Karpas-422 (cell line): Measurements from ENCODE around the gene IER5L. TPM values are rescaled to one million over a fixed set of nuclear protein-coding genes. Genes with fewer than 3 reads are reported as not detected.

Experiments
- DNase-seq: peaks from one replicate; pipeline ENCODE4 v3.0.0-alpha.2; 2015
- H2AFZ ChIP-seq: fragments of 200-600 bp; sonication (generic); 2 replicates; pipeline ENCODE4 v1.6.1; 2014; ENCODE audit warnings: antibody characterized with exemption, low read length, mixed read lengths
- H3K27ac ChIP-seq: fragments of 200-600 bp; sonication (generic); 2 replicates; pipeline ENCODE4 v1.5.1; 2014; ENCODE audit warnings: mild to moderate bottlenecking, low read length, moderate library complexity
- H3K27me3 ChIP-seq: fragments of 200-600 bp; sonication (generic); 2 replicates; pipeline ENCODE4 v1.6.1; 2014; ENCODE audit warnings: low read length, mixed read lengths
- H3K36me3 ChIP-seq: fragments of 200-600 bp; sonication (generic); 2 replicates; pipeline ENCODE4 v1.6.1; 2014; ENCODE audit warnings: low read length, mixed read lengths; ENCODE audit not compliant: insufficient read depth
- H3K4me1 ChIP-seq: fragments of 200-600 bp; sonication (generic); 2 replicates; pipeline ENCODE4 v1.6.1; 2014; ENCODE audit warnings: mild to moderate bottlenecking, low read length, mixed read lengths
- H3K4me2 ChIP-seq: fragments of 200-600 bp; sonication (generic); 2 replicates; pipeline ENCODE4 v1.6.1; 2014; ENCODE audit warnings: low read length, low read depth, mild to moderate bottlenecking; ENCODE audit not compliant: poor library complexity, severe bottlenecking
- H3K4me3 ChIP-seq: fragments of 200-600 bp; sonication (generic); 2 replicates; pipeline ENCODE4 v1.5.1; 2014; ENCODE audit warnings: mild to moderate bottlenecking, antibody characterized with exemption, low read length, mixed read lengths
- H3K79me2 ChIP-seq: fragments of 200-600 bp; sonication (generic); 2 replicates; pipeline ENCODE4 v1.6.1; 2014; ENCODE audit warnings: mild to moderate bottlenecking, low read length, mixed read lengths
- H3K9ac ChIP-seq: fragments of 200-600 bp; sonication (generic); 2 replicates; pipeline ENCODE4 v1.6.0; 2014; ENCODE audit warnings: low read length
- H3K9me2 ChIP-seq: fragments of 200-600 bp; sonication (generic), shearing (Covaris generic); replicated peaks from 2 replicates; pipeline ENCODE4 v1.6.0; 2014; ENCODE audit warnings: mild to moderate bottlenecking, low read length, moderate library complexity; ENCODE audit not compliant: insufficient read depth
- H3K9me3 ChIP-seq: fragments of 300-700, 200-600 bp; sonication (generic); 2 replicates; pipeline ENCODE4 v1.6.1; 2014; ENCODE audit warnings: low read length, mixed read lengths
- H4K20me1 ChIP-seq: fragments of 200-600 bp; sonication (generic); 2 replicates; pipeline ENCODE4 v1.6.1; 2014; ENCODE audit warnings: mild to moderate bottlenecking, antibody characterized with exemption, low read length, low read depth; ENCODE audit not compliant: insufficient read depth
- total RNA-seq: library from RNA; depleted of rRNA; stranded (reverse); fragments of >200 nt; shearing (Covaris generic); gene quantifications from 2 replicates; pipeline ENCODE4 v1.2.3, GENCODE V29; 2014; ENCODE audit warnings: low replicate concordance

The IER5L gene
- total RNA-seq, 1 experiment from 2014 or later, result 0.48 TPM

DNA sequence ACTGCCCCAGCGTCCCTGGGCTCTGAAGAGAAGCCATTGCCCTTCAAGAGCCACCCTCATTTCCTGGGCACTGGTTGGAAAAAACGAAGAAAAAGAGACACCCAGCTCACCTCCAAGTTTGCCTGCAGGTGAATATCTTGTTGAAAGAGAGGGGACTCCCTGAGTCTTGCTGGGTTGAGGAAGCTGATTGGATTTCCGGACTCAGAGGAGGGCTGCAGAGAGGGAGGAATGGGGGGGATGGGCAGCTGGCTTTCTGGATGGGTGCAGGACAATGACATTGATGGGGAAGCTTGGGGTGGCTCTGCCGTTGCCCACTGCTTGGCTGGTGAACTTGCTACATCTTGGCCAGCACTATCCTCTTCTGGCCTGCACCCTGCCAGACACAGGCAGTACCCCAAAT is 31.0 kb upstream of the IER5L start:
- Histone ChIP-seq H3K4me2 (no peak overlapping the region), H3K36me3 (no peaks in the 10 kb centered on the region), H3K4me1 (no peaks in the 10 kb centered on the region), H3K9ac (no peak overlapping the region), H2AFZ (no peak overlapping the region), H4K20me1 (no peaks in the 10 kb centered on the region), H3K9me2 (no peaks in the 10 kb centered on the region), H3K9me3 (no peaks in the 10 kb centered on the region), H3K27me3 (no peaks in the 10 kb centered on the region), H3K27ac (no peak overlapping the region), H3K79me2 (no peaks in the 10 kb centered on the region), H3K4me3 (no peak overlapping the region)
- no peak for DNase-seq

DNA sequence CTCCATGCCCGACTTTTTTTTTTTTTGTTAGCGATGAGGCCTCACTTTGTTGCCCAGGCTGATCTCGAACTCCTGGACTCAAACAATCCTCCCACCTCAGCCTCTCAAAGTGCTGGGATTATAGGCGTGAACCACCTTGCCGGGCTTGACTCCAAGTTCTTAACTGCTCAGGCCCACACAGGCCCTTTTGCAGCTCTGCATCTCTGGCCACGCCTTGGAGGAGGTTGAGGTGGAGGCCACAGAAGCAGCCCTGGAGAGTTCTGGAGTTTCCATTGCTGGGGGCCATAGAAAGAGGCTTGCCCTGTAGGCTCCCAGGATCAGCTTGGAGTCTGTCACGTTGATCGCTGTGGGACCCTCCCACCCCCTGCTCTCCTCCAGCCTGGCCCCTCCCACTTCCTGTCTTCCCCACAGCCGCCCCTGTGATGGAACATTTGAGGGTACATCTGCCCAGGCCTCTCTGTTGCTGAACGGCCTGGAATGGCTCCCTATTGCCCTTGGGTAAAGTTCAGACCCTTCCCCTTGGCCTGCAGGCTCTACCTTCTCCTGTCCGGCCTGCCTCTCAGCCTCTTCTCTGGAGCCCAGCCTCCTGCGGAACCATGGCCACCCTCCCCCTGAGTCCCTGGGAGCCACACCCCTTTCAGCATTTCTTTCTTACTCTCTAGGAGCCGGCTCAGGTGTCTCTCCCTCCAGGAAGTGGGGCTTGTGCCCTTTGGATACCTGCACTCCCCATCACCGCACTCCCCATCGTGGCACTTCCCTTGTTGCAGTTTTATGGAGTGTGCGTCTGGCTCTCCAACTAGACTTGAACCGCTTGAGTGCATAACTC is 30.4 kb upstream of the IER5L start:
- no peaks in the 10 kb centered on the region for H3K36me3 ChIP-seq
- DNase-seq, result no peak

DNA sequence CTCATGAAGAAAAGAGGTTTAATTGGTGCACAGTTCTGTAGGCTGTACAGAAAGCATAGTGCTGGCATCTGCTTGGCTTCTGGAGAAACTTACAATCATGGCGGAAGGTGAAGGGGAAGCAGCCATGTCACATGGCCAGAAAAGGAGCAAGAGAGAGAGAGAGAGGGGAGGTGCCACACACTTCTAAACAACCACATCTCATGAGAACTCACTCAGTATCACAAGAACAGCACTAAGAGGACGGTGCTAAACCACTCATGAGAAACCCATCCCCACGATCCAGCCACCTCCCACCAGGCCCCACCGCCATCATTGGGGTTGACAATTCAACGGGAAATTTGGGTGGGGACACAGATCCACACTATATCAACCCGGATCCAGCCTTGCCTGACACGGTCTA is 28.8 kb upstream of the IER5L start:
- Histone ChIP-seq H4K20me1 (no peaks in the 10 kb centered on the region), H3K27me3 (no peaks in the 10 kb centered on the region), H3K9me3 (no peaks in the 10 kb centered on the region), H3K4me1 (no peaks in the 10 kb centered on the region), H3K4me3 (no peak overlapping the region), H3K9ac (no peak overlapping the region), H3K27ac (no peak overlapping the region), H3K36me3 (no peaks in the 10 kb centered on the region), H3K9me2 (no peaks in the 10 kb centered on the region), H3K79me2 (no peaks in the 10 kb centered on the region), H3K4me2 (no peak overlapping the region), H2AFZ (no peak overlapping the region)
- no peak for DNase-seq

More for the DNA sequence above, 30.4 kb upstream of the IER5L start:
- Histone ChIP-seq H4K20me1 (no peaks in the 10 kb centered on the region), H3K27me3 (no peaks in the 10 kb centered on the region), H3K4me3 (no peak overlapping the region), H3K79me2 (no peaks in the 10 kb centered on the region), H3K27ac (no peak overlapping the region), H3K4me2 (no peak overlapping the region), H3K9ac (no peak overlapping the region), H3K4me1 (no peaks in the 10 kb centered on the region), H2AFZ (no peak overlapping the region), H3K9me2 (no peaks in the 10 kb centered on the region), H3K9me3 (no peaks in the 10 kb centered on the region)

DNA sequence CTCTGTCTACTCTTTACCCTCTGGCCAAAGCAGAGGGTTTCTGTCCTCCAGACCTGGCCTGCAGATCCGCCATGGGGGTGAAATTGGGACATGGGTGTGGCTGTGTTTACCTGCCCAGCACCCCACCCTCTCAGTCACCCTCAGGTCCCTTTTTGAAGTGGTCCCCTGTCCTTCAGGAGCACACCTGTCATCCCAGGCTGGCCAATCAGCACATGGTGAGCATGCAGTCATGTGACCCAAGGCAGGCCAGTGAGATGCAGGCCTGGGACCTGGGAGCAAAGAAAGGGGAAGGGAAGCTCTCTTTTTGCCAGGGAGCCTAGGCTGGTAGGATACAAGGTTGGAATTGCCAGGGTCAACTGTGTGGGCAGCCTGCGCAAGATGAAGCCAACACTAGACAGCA is 28.3 kb upstream of the IER5L start:
- Histone ChIP-seq H3K79me2 (no peaks in the 10 kb centered on the region), H3K4me3 (no peak overlapping the region), H3K4me2 (no peak overlapping the region), H3K27me3 (no peaks in the 10 kb centered on the region), H3K27ac (no peak overlapping the region), H3K9me2 (no peaks in the 10 kb centered on the region), H3K9ac (no peak overlapping the region), H3K4me1 (no peaks in the 10 kb centered on the region), H2AFZ (no peak overlapping the region), H3K36me3 (no peaks in the 10 kb centered on the region), H4K20me1 (no peaks in the 10 kb centered on the region), H3K9me3 (no peaks in the 10 kb centered on the region)
- DNase-seq, result no peak

DNA sequence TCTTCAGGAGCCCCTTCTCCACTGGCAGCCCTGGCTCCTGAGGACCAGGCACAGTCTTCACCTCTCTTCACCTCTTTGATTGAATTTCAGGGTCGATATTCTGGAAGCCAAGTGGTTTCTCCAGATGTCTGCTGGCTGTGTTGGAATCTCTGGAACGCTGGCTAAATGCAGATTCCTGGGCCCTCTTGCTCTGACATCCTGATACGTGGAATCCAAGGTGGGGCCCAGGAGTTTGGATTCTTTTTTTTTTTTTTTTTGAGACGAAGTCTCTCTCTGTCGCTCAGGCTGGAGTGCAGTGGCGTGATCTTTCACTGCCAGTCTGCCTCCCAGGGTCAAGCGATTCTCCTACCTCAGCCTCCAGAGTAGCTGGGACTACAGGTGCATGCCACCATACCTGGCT is 26.8 kb upstream of the IER5L start:
- H3K79me2 ChIP-seq, result no peaks in the 10 kb centered on the region
- H3K4me2 ChIP-seq, result no peak overlapping the region
- H3K9ac ChIP-seq, result no peak overlapping the region
- H3K9me2 ChIP-seq, result no peaks in the 10 kb centered on the region
- no peak for DNase-seq
- no peak overlapping the region for H2AFZ ChIP-seq
- H3K9me3 ChIP-seq, result no peaks in the 10 kb centered on the region
- no peaks in the 10 kb centered on the region for H3K36me3 ChIP-seq
- H4K20me1 ChIP-seq, result no peaks in the 10 kb centered on the region
- H3K4me1 ChIP-seq, result no peaks in the 10 kb centered on the region
- H3K27me3 ChIP-seq, result no peaks in the 10 kb centered on the region
- H3K4me3 ChIP-seq, result no peak overlapping the region
- no peak overlapping the region for H3K27ac ChIP-seq

DNA sequence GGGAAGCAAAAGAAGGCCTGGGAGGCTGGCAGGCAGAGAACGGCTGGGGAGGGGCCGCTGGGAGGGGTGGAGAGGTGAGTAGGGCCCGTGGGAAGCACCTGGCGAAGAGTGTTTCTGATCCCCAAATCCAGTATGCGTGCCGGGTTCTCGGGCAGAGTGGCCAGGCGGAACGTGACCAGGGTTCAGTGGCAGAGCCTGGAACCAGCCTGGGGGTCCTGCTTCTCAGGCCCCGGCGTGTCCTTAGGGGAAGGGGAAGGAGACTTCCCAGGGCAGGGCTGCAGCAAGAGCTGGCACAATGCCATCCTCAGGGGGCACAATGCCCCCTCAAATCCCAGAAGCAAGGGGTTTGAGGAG is 25.5 kb upstream of the IER5L start:
- no peak overlapping the region for H2AFZ ChIP-seq
- no peak overlapping the region for H3K4me2 ChIP-seq

DNA sequence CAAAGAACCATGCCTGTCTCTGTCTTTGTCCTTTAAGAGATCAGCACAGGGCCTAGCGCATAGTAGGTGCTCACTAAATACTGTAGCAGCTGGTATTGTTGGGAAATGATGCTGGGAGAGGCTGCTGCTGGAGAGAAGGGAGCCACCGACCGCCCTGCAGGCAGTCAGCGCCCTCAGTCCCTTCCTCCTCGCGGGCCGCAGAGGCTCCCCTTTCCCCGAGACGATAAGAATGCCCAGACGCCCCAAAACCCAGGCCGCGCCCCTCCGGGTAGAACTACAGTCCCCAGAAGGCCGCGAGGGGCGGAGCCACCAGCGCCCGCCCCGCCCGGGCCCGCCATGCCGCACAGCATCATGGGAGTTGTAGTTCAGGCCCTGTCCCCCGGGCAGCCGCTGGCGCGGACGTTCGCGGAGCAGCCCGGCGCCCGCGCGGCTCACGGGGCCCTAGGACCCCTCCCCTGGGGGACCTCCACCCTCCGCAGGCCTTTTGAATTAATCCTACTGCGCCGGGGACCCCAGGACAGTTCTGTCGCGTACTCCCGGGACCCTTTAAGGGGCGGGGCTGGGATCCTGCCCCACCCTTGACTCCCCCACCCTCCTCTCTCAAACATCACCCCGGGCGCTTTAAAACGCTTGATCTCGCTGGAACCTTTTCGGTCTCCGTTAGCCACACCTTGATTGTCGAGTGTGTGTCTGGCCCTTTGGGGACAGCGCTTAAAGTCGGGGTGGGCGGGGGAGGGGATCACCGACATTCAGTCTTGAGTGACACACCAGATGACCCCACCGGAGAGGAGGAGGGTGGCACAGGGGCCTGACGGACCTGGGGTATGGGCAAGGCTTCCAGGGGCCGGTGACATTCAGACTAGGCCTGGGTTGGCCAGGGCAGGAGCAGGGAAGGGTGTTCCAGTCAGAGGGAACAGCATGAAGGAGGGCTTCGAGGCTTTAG is 24.8 kb upstream of the IER5L start:
- Histone ChIP-seq H3K9me3 (no peaks in the 10 kb centered on the region), H3K27ac (no peak overlapping the region), H4K20me1 (no peaks in the 10 kb centered on the region), H3K27me3 (no peaks in the 10 kb centered on the region), H2AFZ (no peak overlapping the region), H3K4me2 (no peak overlapping the region), H3K4me3 (no peak overlapping the region), H3K9ac (no peak overlapping the region), H3K4me1 (no peaks in the 10 kb centered on the region), H3K79me2 (no peaks in the 10 kb centered on the region), H3K9me2 (no peaks in the 10 kb centered on the region), H3K36me3 (no peaks in the 10 kb centered on the region)
- DNase-seq, result peak; percentile 90

More for the DNA sequence above, 25.5 kb upstream of the IER5L start:
- Histone ChIP-seq H3K4me3 (no peak overlapping the region), H3K79me2 (no peaks in the 10 kb centered on the region), H3K9me2 (no peaks in the 10 kb centered on the region), H3K9ac (no peak overlapping the region), H3K27me3 (no peaks in the 10 kb centered on the region), H3K27ac (no peak overlapping the region), H3K36me3 (no peaks in the 10 kb centered on the region), H3K4me1 (no peaks in the 10 kb centered on the region), H3K9me3 (no peaks in the 10 kb centered on the region), H4K20me1 (no peaks in the 10 kb centered on the region)
- DNase-seq, result no peak

DNA sequence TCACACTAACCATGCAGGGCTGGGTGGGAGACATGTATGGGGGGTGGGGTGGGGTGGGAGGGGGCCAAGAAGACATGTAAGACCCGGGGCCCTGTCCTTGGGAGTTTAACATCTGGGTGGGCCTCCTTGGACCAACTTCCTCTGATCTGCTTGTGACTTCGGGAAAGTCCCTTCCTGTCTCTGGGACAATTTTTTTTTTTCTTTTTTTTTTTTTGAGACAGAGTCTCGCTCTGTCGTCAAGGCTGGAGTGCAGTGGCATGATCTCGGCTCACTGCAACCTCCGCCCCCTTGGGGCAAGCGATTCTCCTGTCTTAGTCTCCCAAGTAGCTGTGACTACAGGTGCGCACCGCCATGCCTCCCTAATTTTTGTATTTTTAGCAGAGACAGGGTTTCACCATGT is 23.8 kb upstream of the IER5L start:
- Histone ChIP-seq H3K9me3 (no peaks in the 10 kb centered on the region), H4K20me1 (no peaks in the 10 kb centered on the region), H3K4me1 (no peaks in the 10 kb centered on the region), H3K9ac (no peak overlapping the region), H3K27ac (no peak overlapping the region), H3K27me3 (no peaks in the 10 kb centered on the region), H3K9me2 (no peaks in the 10 kb centered on the region), H3K36me3 (no peaks in the 10 kb centered on the region), H2AFZ (no peak overlapping the region), H3K79me2 (no peaks in the 10 kb centered on the region), H3K4me3 (no peak overlapping the region), H3K4me2 (no peak overlapping the region)
- DNase-seq, result no peak
